ENCODE results near the gene S100A16.

DNA sequence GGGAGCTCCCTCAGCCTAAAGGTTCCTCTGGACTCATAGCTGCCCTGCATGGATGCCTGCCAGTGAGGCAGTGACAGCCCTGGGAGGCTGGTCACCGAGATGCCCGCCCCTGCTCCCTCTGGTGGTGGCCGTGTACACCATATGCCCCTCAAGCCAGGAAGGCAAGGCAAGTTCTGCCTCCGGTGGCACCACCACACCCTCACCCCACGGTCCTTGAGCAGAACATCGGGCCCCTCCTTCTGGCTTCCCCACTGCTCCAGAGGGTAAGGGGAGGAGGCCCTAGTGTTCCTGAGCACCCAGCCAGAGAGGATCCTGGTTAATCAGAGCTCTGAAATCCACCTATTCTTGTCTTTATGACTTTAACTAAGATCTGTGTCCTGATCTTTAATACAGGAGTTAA, 4.7 kb upstream of the S100A16 start:
- TF ChIP-seq, protein P1, sequence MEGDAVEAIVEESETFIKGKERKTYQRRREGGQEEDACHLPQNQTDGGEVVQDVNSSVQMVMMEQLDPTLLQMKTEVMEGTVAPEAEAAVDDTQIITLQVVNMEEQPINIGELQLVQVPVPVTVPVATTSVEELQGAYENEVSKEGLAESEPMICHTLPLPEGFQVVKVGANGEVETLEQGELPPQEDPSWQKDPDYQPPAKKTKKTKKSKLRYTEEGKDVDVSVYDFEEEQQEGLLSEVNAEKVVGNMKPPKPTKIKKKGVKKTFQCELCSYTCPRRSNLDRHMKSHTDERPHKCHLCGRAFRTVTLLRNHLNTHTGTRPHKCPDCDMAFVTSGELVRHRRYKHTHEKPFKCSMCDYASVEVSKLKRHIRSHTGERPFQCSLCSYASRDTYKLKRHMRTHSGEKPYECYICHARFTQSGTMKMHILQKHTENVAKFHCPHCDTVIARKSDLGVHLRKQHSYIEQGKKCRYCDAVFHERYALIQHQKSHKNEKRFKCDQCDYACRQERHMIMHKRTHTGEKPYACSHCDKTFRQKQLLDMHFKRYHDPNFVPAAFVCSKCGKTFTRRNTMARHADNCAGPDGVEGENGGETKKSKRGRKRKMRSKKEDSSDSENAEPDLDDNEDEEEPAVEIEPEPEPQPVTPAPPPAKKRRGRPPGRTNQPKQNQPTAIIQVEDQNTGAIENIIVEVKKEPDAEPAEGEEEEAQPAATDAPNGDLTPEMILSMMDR (IDR thresholded peaks at IDR 0.05): peak; percentile 33 to 54 (median 52)
- TF ChIP-seq EP300 (IDR thresholded peaks at IDR 0.05): no peak
